H9 (cell line): ENCODE data around the gene LIMA1. TPM values are rescaled to one million over a fixed set of nuclear protein-coding genes. Genes with fewer than 3 reads are reported as not detected.

Experiments
- DNase-seq: peaks from one replicate; pipeline ENCODE4 v3.0.0-alpha.2; 2017
- H2AFZ ChIP-seq: one replicate; pipeline ENCODE4 v1.6.1; 2013; ENCODE audit warnings: mild to moderate bottlenecking, low read length, control low read depth, moderate library complexity
- H2AK5ac ChIP-seq: 2 replicates; pipeline ENCODE4 v1.6.1; 2013; ENCODE audit warnings: low read length, control low read depth, mixed read lengths; ENCODE audit not compliant: insufficient read length
- H2BK120ac ChIP-seq: one replicate; pipeline ENCODE4 v1.6.1; 2013; ENCODE audit warnings: low read depth, mild to moderate bottlenecking, low read length, control low read depth, inconsistent platforms; ENCODE audit not compliant: poor library complexity, severe bottlenecking
- H2BK12ac ChIP-seq: 2 replicates; pipeline ENCODE4 v1.6.1; 2013; ENCODE audit warnings: low read length, control low read depth, mixed read lengths, low read depth; ENCODE audit not compliant: insufficient read length
- H2BK15ac ChIP-seq: 2 replicates; pipeline ENCODE4 v1.6.1; 2013; ENCODE audit warnings: low read depth, low read length, control low read depth
- H2BK20ac ChIP-seq: one replicate; pipeline ENCODE4 v1.6.1; 2013; ENCODE audit warnings: low read depth, mild to moderate bottlenecking, low read length, control low read depth, inconsistent platforms; ENCODE audit not compliant: poor library complexity, severe bottlenecking
- H2BK5ac ChIP-seq: 2 replicates; pipeline ENCODE4 v1.6.1; 2013; ENCODE audit warnings: low read length, control low read depth, mixed read lengths; ENCODE audit not compliant: insufficient read length
- H3K14ac ChIP-seq: 2 replicates; pipeline ENCODE4 v1.6.1; 2013; ENCODE audit warnings: low read length, control low read depth; ENCODE audit not compliant: insufficient read depth
- H3K18ac ChIP-seq: 2 replicates; pipeline ENCODE4 v1.6.1; 2013; ENCODE audit warnings: low read depth, mild to moderate bottlenecking, mixed read lengths, low read length, control low read depth; ENCODE audit not compliant: insufficient read length
- H3K23ac ChIP-seq: 2 replicates; pipeline ENCODE4 v1.6.1; 2013; ENCODE audit warnings: low read length, control low read depth, mixed read lengths, low read depth; ENCODE audit not compliant: insufficient read length
- H3K23me2 ChIP-seq: 2 replicates; pipeline ENCODE4 v1.6.1; 2013; ENCODE audit warnings: low read depth, mild to moderate bottlenecking, mixed read lengths, low read length, control low read depth; ENCODE audit not compliant: insufficient read length, poor library complexity, severe bottlenecking
- H3K27ac ChIP-seq: 2 replicates; pipeline ENCODE4 v1.5.1; 2013; ENCODE audit warnings: low read length, control low read depth, mixed read lengths, low read depth; ENCODE audit not compliant: insufficient read length
- H3K27me3 ChIP-seq: 2 replicates; pipeline ENCODE4 v1.6.1; 2013; ENCODE audit warnings: low read length, control low read depth, inconsistent platforms; ENCODE audit not compliant: insufficient read depth
- H3K4ac ChIP-seq: 2 replicates; pipeline ENCODE4 v1.6.1; 2013; ENCODE audit warnings: low read depth, mild to moderate bottlenecking, control low read depth, inconsistent platforms, low read length, moderate library complexity
- H3K4me1 ChIP-seq: 2 replicates; pipeline ENCODE4 v1.6.1; 2013; ENCODE audit warnings: low read length, control low read depth, inconsistent platforms; ENCODE audit not compliant: insufficient read depth
- H3K4me2 ChIP-seq: 2 replicates; pipeline ENCODE4 v1.6.1; 2013; ENCODE audit warnings: low read length, control low read depth, mixed read lengths; ENCODE audit not compliant: insufficient read length, insufficient read depth
- H3K56ac ChIP-seq: 2 replicates; pipeline ENCODE4 v1.6.1; 2013; ENCODE audit warnings: low read depth, mild to moderate bottlenecking, mixed read lengths, low read length, control low read depth; ENCODE audit not compliant: insufficient read length
- H3K79me1 ChIP-seq: 2 replicates; pipeline ENCODE4 v1.6.1; 2013; ENCODE audit warnings: low read depth, mild to moderate bottlenecking, moderate library complexity, low read length, control low read depth, inconsistent platforms; ENCODE audit not compliant: insufficient read depth, poor library complexity, severe bottlenecking
- H3K79me2 ChIP-seq: 2 replicates; pipeline ENCODE4 v1.6.1; 2013; ENCODE audit warnings: low read length, control low read depth, inconsistent platforms; ENCODE audit not compliant: insufficient read depth
- H3K9ac ChIP-seq: 2 replicates; pipeline ENCODE4 v1.6.1; 2013; ENCODE audit warnings: low read length, control low read depth, mixed read lengths; ENCODE audit not compliant: insufficient read length; ENCODE audit errors: extremely low read depth
- H3K9me3 ChIP-seq: one replicate; pipeline ENCODE4 v1.6.1; 2013; ENCODE audit warnings: low read depth, low read length, inconsistent platforms; ENCODE audit not compliant: control insufficient read depth
- H3T11ph ChIP-seq: one replicate; pipeline ENCODE4 v1.6.1; 2013; ENCODE audit warnings: mild to moderate bottlenecking, low read length, control low read depth, inconsistent platforms
- H4K20me1 ChIP-seq: one replicate; pipeline ENCODE4 v1.6.1; 2013; ENCODE audit not compliant: control insufficient read depth, insufficient read length, insufficient read depth
- H4K5ac ChIP-seq: 2 replicates; pipeline ENCODE4 v1.6.1; 2013; ENCODE audit warnings: low read depth, mild to moderate bottlenecking, mixed read lengths, low read length, control low read depth; ENCODE audit not compliant: insufficient read length
- H4K8ac ChIP-seq: replicated peaks from 2 replicates; pipeline ENCODE4 v1.6.1; 2013; ENCODE audit warnings: low read length, control low read depth, mixed read lengths, low read depth; ENCODE audit not compliant: insufficient read length
- H4K91ac ChIP-seq: 2 replicates; pipeline ENCODE4 v1.6.1; 2013; ENCODE audit warnings: low read depth, mild to moderate bottlenecking, moderate library complexity, mixed read lengths, low read length, control low read depth; ENCODE audit not compliant: insufficient read length
- H3K27ac Mint-ChIP-seq, 3 experiments: 2 replicates in 2 of 3; 3 replicates in 1 of 3; pipeline ENCODE4 v1.8.0; 2020 to 2021; ENCODE audit warnings: mixed read lengths in 3 of 3, mild to moderate bottlenecking in 1 of 3, moderate library complexity in 1 of 3
- H3K27me3 Mint-ChIP-seq: 2 replicates; pipeline ENCODE4 v1.8.0; 2021; ENCODE audit warnings: low read depth, mild to moderate bottlenecking, moderate library complexity, mixed read lengths
- H3K36me3 Mint-ChIP-seq, 3 experiments: 2 replicates in 2 of 3; 3 replicates in 1 of 3; pipeline ENCODE4 v1.8.0; 2020 to 2021; ENCODE audit warnings: low read depth in 3 of 3, mixed read lengths in 3 of 3; ENCODE audit not compliant: insufficient read depth in 1 of 3
- H3K4me1 Mint-ChIP-seq, 2 experiments: 2 replicates each; pipeline ENCODE4 v1.8.0; 2020; ENCODE audit warnings: mixed read lengths in 2 of 2
- H3K4me3 Mint-ChIP-seq, 2 experiments: 2 replicates in 1 of 2; 3 replicates in 1 of 2; pipeline ENCODE4 v1.8.0; 2020 to 2021; ENCODE audit warnings: mild to moderate bottlenecking in 2 of 2, mixed read lengths in 2 of 2, moderate library complexity in 1 of 2
- H3K9me3 Mint-ChIP-seq, 2 experiments: 2 replicates in 1 of 2; 3 replicates in 1 of 2; pipeline ENCODE4 v1.8.0; 2020; ENCODE audit warnings: mild to moderate bottlenecking in 2 of 2, mixed read lengths in 2 of 2, moderate library complexity in 1 of 2
- CTCF ChIP-seq: fragments of 200-600 bp; sonication (generic); conservative IDR thresholded peaks from 3 replicates; pipeline ENCODE4 v1.8.0; 2021; ENCODE audit warnings: antibody characterized with exemption, mild to moderate bottlenecking
- WGBS: extraction: QIAGEN DNeasy Blood & Tissue Kit; methylation state at CpG from one replicate; pipeline ENCODE4 v1.1.7; 2013; ENCODE audit warnings: missing lambda C conversion rate, low lambda C conversion rate, mixed read lengths; ENCODE audit not compliant: insufficient read length; ENCODE audit errors: extremely low coverage; 5-methylcytosine and 5-hydroxymethylcytosine counted together
- total RNA-seq: library from RNA; stranded (reverse); gene quantifications from 2 replicates; pipeline ENCODE4 v1.2.1, GENCODE V29; 2021

Gene LIMA1
- total RNA-seq, 1 experiment from 2014 or later: 40.8 TPM

- TF ChIP-seq CTCF: no peak
- Histone ChIP-seq H3K9ac (no peak overlapping the region), H3K27ac (no peak overlapping the region), H3K79me2 (no peaks in the 10 kb centered on the region), H3K14ac (no peak overlapping the region), H3K27me3 (no peaks in the 10 kb centered on the region), H2BK5ac (no peak overlapping the region), H3K56ac (no peak overlapping the region), H2BK20ac (no peak overlapping the region), H3K23me2 (no peaks in the 10 kb centered on the region), H3K9me3 (no peaks in the 10 kb centered on the region), H4K8ac (no peak overlapping the region), H3T11ph (no peak overlapping the region), H3K4me2 (no peak overlapping the region), H3K4ac (no peak overlapping the region), H4K91ac (no peak overlapping the region), H4K20me1 (no peaks in the 10 kb centered on the region), H2BK120ac (no peak overlapping the region), H2AK5ac (no peak overlapping the region), H2BK12ac (no peak overlapping the region), H2BK15ac (no peak overlapping the region), H4K5ac (no peak overlapping the region), H3K79me1 (no peaks in the 10 kb centered on the region), H2AFZ (no peak overlapping the region), H3K23ac (no peak overlapping the region), H3K4me1 (no peaks in the 10 kb centered on the region), H3K18ac (no peak overlapping the region)
- DNase-seq: no peak
- H3K4me1 Mint-ChIP-seq: peaks cover 4 to 6% of the 10 kb centered on the region in 2 experiments; a peak in 3 of 4 replicates
- no peak overlapping the region for H3K27ac Mint-ChIP-seq
- H3K27me3 Mint-ChIP-seq: no peaks in the 10 kb centered on the region
- H3K4me3 Mint-ChIP-seq: no peak overlapping the region
- WGBS: no CpG with 5 or more reads among the region's 2 CpGs
- peaks cover 2 to 5% of the 10 kb centered on the region in 2 experiments; a peak in 3 of 5 replicates for H3K9me3 Mint-ChIP-seq
- H3K36me3 Mint-ChIP-seq: peaks cover 0 to 4% (median 0%) of the 10 kb centered on the region in 3 experiments; a peak in 5 of 7 replicates
Observed at GRCh38 chr12:50268482-50268881, 14.8 kb downstream of the LIMA1 start.
